B cell (primary cell): ENCODE measurements around the gene GARS1. TPM values are rescaled to one million over a fixed set of nuclear protein-coding genes. Genes with fewer than 3 reads are reported as not detected.
"Not testable (repeated sequence)": the region's sequence is repeated elsewhere in the genome, so short reads cannot be mapped to it uniquely, and the experiment has no call there.

Source experiments
- ATAC-seq: fragments of 200-7000 bp; cut with Tn5 transposase; one replicate; pipeline ENCODE4 v1.10.0; 2021; ENCODE audit warnings: low read depth, mild to moderate bottlenecking, moderate number of reproducible peaks, moderate library complexity
- CTCF ChIA-PET: fragments of 350-600 bp; sonication (Branson Sonifier 250); formaldehyde crosslinking; loops from one replicate; lab custom pipeline; 2021; ENCODE audit warnings: antibody characterized with exemption, inconsistent platforms; lab: Charles Lee
- POLR2A ChIA-PET: fragments of 350-600 bp; sonication (Branson Sonifier 250); formaldehyde crosslinking; loops from one replicate; lab custom pipeline; 2021; ENCODE audit warnings: antibody characterized with exemption; lab: Charles Lee
- DNase-seq: peaks from one replicate; pipeline ENCODE4 v3.0.0; 2013
- H2AFZ ChIP-seq: 2 replicates; pipeline ENCODE4 v1.6.1; 2012; ENCODE audit warnings: mild to moderate bottlenecking, low read depth, low read length; ENCODE audit not compliant: insufficient read depth, poor library complexity, severe bottlenecking
- H3K27ac ChIP-seq, 2 donors: 1 replicate in 1 of 2; 2 replicates in 1 of 2; pipeline ENCODE4 v1.5.1; 2012 to 2013; ENCODE audit warnings: low read length in 2 of 2, mild to moderate bottlenecking in 2 of 2, moderate library complexity in 1 of 2
- H3K27me3 ChIP-seq, 4 experiments: fragments of 200-600 bp in 1 of 4; sonication (generic) in 1 of 4; replicated peaks in 1 of 4; 1 replicate in 2 of 4; 2 replicates in 2 of 4; pipeline versions ENCODE4 v1.6.1 to v1.7.0; 2013 to 2016; ENCODE audit warnings: low read length in 3 of 4, mild to moderate bottlenecking in 2 of 4, mixed read lengths in 1 of 4, moderate library complexity in 1 of 4; ENCODE audit not compliant: insufficient read depth in 4 of 4, control insufficient read depth in 3 of 4; ENCODE audit errors: control extremely low read depth in 1 of 4
- H3K36me3 ChIP-seq, 2 experiments: replicated peaks in 1 of 2; 1 replicate in 1 of 2; 2 replicates in 1 of 2; pipeline versions ENCODE4 v1.6.1 to v1.7.1; 2013; ENCODE audit warnings: low read length in 1 of 2; ENCODE audit not compliant: insufficient read depth in 2 of 2, control insufficient read depth in 1 of 2; ENCODE audit errors: control extremely low read depth in 1 of 2, extremely low read depth in 1 of 2
- H3K4me1 ChIP-seq, 2 donors: fragments of 200-600 bp in 1 of 2; sonication (generic) in 1 of 2; 1 replicate in 1 of 2; 2 replicates in 1 of 2; pipeline versions ENCODE4 v1.5.1 to v1.6.1; 2013 to 2017; ENCODE audit warnings: low read length in 2 of 2; ENCODE audit not compliant: control insufficient read depth in 2 of 2, insufficient read depth in 2 of 2
- H3K4me2 ChIP-seq: replicated peaks from 2 replicates; pipeline ENCODE3; 2012; ENCODE audit warnings: mild to moderate bottlenecking, low read depth, low read length; ENCODE audit not compliant: poor library complexity, severe bottlenecking
- H3K4me3 ChIP-seq, 5 experiments: fragments of 200-600 bp in 1 of 5; sonication (generic) in 1 of 5; 1 replicate in 3 of 5; 2 replicates in 2 of 5; pipeline versions ENCODE4 v1.5.1 to v1.7.0; 2011 to 2016; ENCODE audit warnings: low read length in 4 of 5, mild to moderate bottlenecking in 4 of 5, low read depth in 2 of 5, control low read depth in 1 of 5, moderate library complexity in 1 of 5; ENCODE audit not compliant: insufficient read depth in 1 of 5; ENCODE audit errors: control extremely low read depth in 1 of 5, extremely low read depth in 1 of 5
- H3K79me2 ChIP-seq: fragments of 200-600 bp; sonication (generic); one replicate; pipeline ENCODE4 v1.6.0; 2016; ENCODE audit warnings: low read length; ENCODE audit not compliant: control insufficient read depth, insufficient read depth
- H3K9ac ChIP-seq: fragments of 200-600 bp; sonication (generic); 2 replicates; pipeline ENCODE4 v1.6.1; 2017; ENCODE audit warnings: mild to moderate bottlenecking, low read length, moderate library complexity
- H3K9me3 ChIP-seq, 3 donors: one replicate each; pipeline versions ENCODE4 v1.6.1 to v1.7.1; 2013; ENCODE audit warnings: low read length in 2 of 3; ENCODE audit not compliant: control insufficient read depth in 2 of 3, insufficient read depth in 1 of 3; ENCODE audit errors: control extremely low read depth in 1 of 3
- H4K20me1 ChIP-seq: 2 replicates; pipeline ENCODE4 v1.6.0; 2012; ENCODE audit warnings: mild to moderate bottlenecking, low read length; ENCODE audit not compliant: insufficient read depth, control insufficient read depth, poor library complexity, severe bottlenecking
- H3K27ac Mint-ChIP-seq: one replicate; pipeline ENCODE4 v1.8.0; 2021; ENCODE audit warnings: mixed read lengths
- H3K27me3 Mint-ChIP-seq: one replicate; pipeline ENCODE4 v1.8.0; 2021; ENCODE audit warnings: mixed read lengths
- H3K4me1 Mint-ChIP-seq: one replicate; pipeline ENCODE4 v1.8.0; 2021; ENCODE audit warnings: mixed read lengths
- H3K4me3 Mint-ChIP-seq: one replicate; pipeline ENCODE4 v1.8.0; 2021; ENCODE audit warnings: mixed read lengths
- H3K9me3 Mint-ChIP-seq: one replicate; pipeline ENCODE4 v1.8.0; 2022; ENCODE audit warnings: mixed read lengths; ENCODE audit not compliant: insufficient read depth
- CTCF ChIP-seq: fragments of 200-600 bp; IDR thresholded peaks from one replicate; pipeline ENCODE4 v1.8.0; 2022; ENCODE audit warnings: antibody characterized with exemption, mild to moderate bottlenecking
- EZH2 ChIP-seq: IDR thresholded peaks from 2 replicates; pipeline ENCODE4 v1.6.1; 2012; ENCODE audit warnings: borderline replicate concordance, low read depth, mild to moderate bottlenecking, moderate library complexity, low read length; ENCODE audit not compliant: insufficient read depth, poor library complexity, severe bottlenecking
- WGBS: methylation state at CpG from one replicate; pipeline ENCODE4 v1.1.5; 2013; ENCODE audit warnings: missing lambda C conversion rate; ENCODE audit not compliant: insufficient coverage; 5-methylcytosine and 5-hydroxymethylcytosine counted together
- intact Hi-C: fragments of 100-400 bp; cut with micrococcal nuclease; formaldehyde crosslinking; loops from one replicate; pipeline ENCODE4 v1.10.0; 2022
- polyA plus RNA-seq: library from polyadenylated mRNA; depleted of rRNA; stranded (reverse); fragments of >200 nt; gene quantifications from 2 replicates; pipeline ENCODE4 v1.2.3, GENCODE V29; 2012
- total RNA-seq, 2 donors: library from RNA; stranded (reverse); fragments of 120-200 nt in 1 of 2; gene quantifications; 1 replicate in 1 of 2; 2 replicates in 1 of 2; pipeline versions ENCODE4 v1.2.3 to v1.2.4, GENCODE V29; 2013 to 2022

Gene GARS1
- total and polyA plus RNA-seq, 2 donors (not counting 1 experiment from before 2014, with no cell fraction given) = 54.9 to 61.7 TPM

- Histone ChIP-seq H4K20me1 (peaks cover 5% of the 10 kb centered on the region), H3K4me2 (no peak overlapping the region), H3K27me3 (no peaks in the 10 kb centered on the region), H3K79me2 (no peaks in the 10 kb centered on the region), H3K4me1 (no peaks in the 10 kb centered on the region), H3K27ac (no peak overlapping the region), H3K4me3 (no peak overlapping the region), H3K36me3 (peaks cover 0 to 40% of the 10 kb centered on the region in 2 experiments), H2AFZ (no peak overlapping the region), H3K9me3 (no peaks in the 10 kb centered on the region), H3K9ac (no peak overlapping the region)
- CTCF ChIA-PET = no interaction called here
- no peak overlapping the region for H3K4me3 Mint-ChIP-seq
- ATAC-seq (no peak), DNase-seq (no peak)
- intact Hi-C loops = no loop called here
- no peaks in the 10 kb centered on the region for H3K4me1 Mint-ChIP-seq
- TF ChIP-seq CTCF (no peak), EZH2 (no peak)
- POLR2A ChIA-PET = no interaction called here
- H3K9me3 Mint-ChIP-seq = no peaks in the 10 kb centered on the region
- 98% methylated on average over 3 of the region's 6 CpGs for WGBS
- no peak overlapping the region for H3K27ac Mint-ChIP-seq
- no peaks in the 10 kb centered on the region for H3K27me3 Mint-ChIP-seq
Observed at GRCh38 chr7:30635798-30636197, 41.1 kb downstream of the GARS1 start.

- CTCF ChIA-PET, H3K4me1 Mint-ChIP-seq, DNase-seq, intact Hi-C loops, H2AFZ ChIP-seq, H3K4me2 ChIP-seq, H3K79me2 ChIP-seq, H3K36me3 ChIP-seq, H3K9ac ChIP-seq, H3K4me3 ChIP-seq, POLR2A ChIA-PET, H3K4me3 Mint-ChIP-seq, ATAC-seq, H3K4me1 ChIP-seq, H3K27me3 Mint-ChIP-seq, H3K9me3 ChIP-seq, H3K27me3 ChIP-seq, H3K27ac ChIP-seq, H3K9me3 Mint-ChIP-seq, H4K20me1 ChIP-seq, H3K27ac Mint-ChIP-seq: not testable (repeated sequence)
- no CpG with 5 or more reads among the region's 29 CpGs for WGBS
Observed at GRCh38 chr7:30642322-30642721, 47.6 kb downstream of the GARS1 start.
